Measurements from ENCODE around the gene KRT26. TPM values are rescaled to one million over a fixed set of nuclear protein-coding genes. Genes with fewer than 3 reads are reported as not detected.

KRT26 gene
- total and polyA plus RNA-seq, 2 donors from 2014 or later = not detected

- Histone ChIP-seq H3K9ac (ENCODE audit: low read length in 3 of 3) (no peak overlapping the region), H3K27ac (ENCODE audit: low read depth in 2 of 2, low read length in 2 of 2) (no peak overlapping the region), H3K36me3 (ENCODE audit: control insufficient read depth in 2 of 3, insufficient read depth in 3 of 3, low read length in 3 of 3) (no peaks in the 10 kb centered on the region), H3K4me3 (ENCODE audit: low read length in 3 of 3) (no peak overlapping the region), H3K4me1 (ENCODE audit: control insufficient read depth in 2 of 3, insufficient read depth in 2 of 3, low read depth in 1 of 3, low read length in 3 of 3) (peaks cover 0 to 3% (median 0%) of the 10 kb centered on the region in 3 donors), H3K9me3 (ENCODE audit: control insufficient read depth in 2 of 3, insufficient read depth in 1 of 3, low read length in 3 of 3) (no peaks in the 10 kb centered on the region), H3K27me3 (ENCODE audit: control insufficient read depth, insufficient read depth, low read length) (peaks cover 2% of the 10 kb centered on the region)
- no peak for TF ChIP-seq CTCF (IDR thresholded peaks at IDR 0.05; ENCODE audit: borderline replicate concordance, extremely low read depth, insufficient read depth)
- intact Hi-C loops (cut with DNase I) = no loop called here
- DNase-seq (no peak), FAIRE-seq (no peak)
Observed at GRCh38 chr17:40801157-40801556, 29.2 kb upstream of the KRT26 start.

DNA sequence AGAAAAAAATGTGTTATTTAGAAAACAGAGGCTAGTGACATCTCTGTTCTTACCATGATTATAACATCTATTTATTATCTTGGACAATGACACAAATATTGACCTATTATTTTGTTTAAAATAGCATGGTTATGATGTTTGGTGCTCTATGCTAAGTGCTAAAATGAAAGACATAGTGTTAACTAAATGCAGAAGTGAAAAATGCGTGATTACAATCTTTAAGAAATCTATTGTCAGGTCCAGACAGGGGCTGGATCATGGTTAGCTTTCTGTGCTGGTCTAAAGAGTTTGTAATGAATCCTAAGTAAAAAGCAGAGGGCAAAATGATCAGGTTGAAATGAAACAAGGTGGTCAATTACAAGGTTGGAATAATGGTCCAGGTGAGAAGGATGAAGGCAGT lies 28.4 kb upstream of the KRT26 start:
- TF ChIP-seq CTCF (IDR thresholded peaks at IDR 0.05; ENCODE audit: borderline replicate concordance, extremely low read depth, insufficient read depth) = no peak
- Histone ChIP-seq H3K4me1 (ENCODE audit: control insufficient read depth in 2 of 3, insufficient read depth in 2 of 3, low read depth in 1 of 3, low read length in 3 of 3) (peaks cover 0 to 3% (median 0%) of the 10 kb centered on the region in 3 donors), H3K4me3 (ENCODE audit: low read length in 3 of 3) (no peak overlapping the region), H3K9ac (ENCODE audit: low read length in 3 of 3) (no peak overlapping the region), H3K27ac (ENCODE audit: low read depth in 2 of 2, low read length in 2 of 2) (no peak overlapping the region), H3K9me3 (ENCODE audit: control insufficient read depth in 2 of 3, insufficient read depth in 1 of 3, low read length in 3 of 3) (no peaks in the 10 kb centered on the region), H3K36me3 (ENCODE audit: control insufficient read depth in 2 of 3, insufficient read depth in 3 of 3, low read length in 3 of 3) (no peaks in the 10 kb centered on the region), H3K27me3 (ENCODE audit: control insufficient read depth, insufficient read depth, low read length) (peaks cover 2% of the 10 kb centered on the region)
- no peak for DNase-seq
- intact Hi-C loops (cut with DNase I) = no loop called here
- FAIRE-seq = no peak

GRCh38 chr17:40799859-40800258 lies 27.9 kb upstream of the KRT26 start, which contains the start of gene KRT28:
TSS of gene KRT28 (minus strand) at chr17:40799959. CDS start at chr17:40799893, 66 bp downstream.
- Histone ChIP-seq H3K4me3 (ENCODE audit: low read length in 3 of 3) (no peak within 1 kb of the TSS), H3K36me3 (ENCODE audit: control insufficient read depth in 2 of 3, insufficient read depth in 3 of 3, low read length in 3 of 3) (no peaks in the 10 kb centered on the region), H3K27me3 (ENCODE audit: control insufficient read depth, insufficient read depth, low read length) (peaks cover 2% of the 10 kb centered on the region), H3K9ac (ENCODE audit: low read length in 3 of 3) (no peak within 1 kb of the TSS), H3K4me1 (ENCODE audit: control insufficient read depth in 2 of 3, insufficient read depth in 2 of 3, low read depth in 1 of 3, low read length in 3 of 3) (peaks cover 0 to 3% (median 0%) of the 10 kb centered on the region in 3 donors), H3K9me3 (ENCODE audit: control insufficient read depth in 2 of 3, insufficient read depth in 1 of 3, low read length in 3 of 3) (no peaks in the 10 kb centered on the region), H3K27ac (ENCODE audit: low read depth in 2 of 2, low read length in 2 of 2) (no peak within 1 kb of the TSS)
- DNase-seq (no peak), FAIRE-seq (no peak)
- TF ChIP-seq CTCF (IDR thresholded peaks at IDR 0.05; ENCODE audit: borderline replicate concordance, extremely low read depth, insufficient read depth) = no peak
- intact Hi-C loops (cut with DNase I) = no loop called here

- Histone ChIP-seq H3K36me3 (ENCODE audit: control insufficient read depth in 2 of 3, insufficient read depth in 3 of 3, low read length in 3 of 3) (no peaks in the 10 kb centered on the region), H3K27ac (ENCODE audit: low read depth in 2 of 2, low read length in 2 of 2) (no peak overlapping the region), H3K9ac (ENCODE audit: low read length in 3 of 3) (no peak overlapping the region), H3K4me1 (ENCODE audit: control insufficient read depth in 2 of 3, insufficient read depth in 2 of 3, low read depth in 1 of 3, low read length in 3 of 3) (no peaks in the 10 kb centered on the region), H3K9me3 (ENCODE audit: control insufficient read depth in 2 of 3, insufficient read depth in 1 of 3, low read length in 3 of 3) (no peaks in the 10 kb centered on the region), H3K27me3 (ENCODE audit: control insufficient read depth, insufficient read depth, low read length) (peaks cover 2% of the 10 kb centered on the region), H3K4me3 (ENCODE audit: low read length in 3 of 3) (no peak overlapping the region)
- TF ChIP-seq CTCF (IDR thresholded peaks at IDR 0.05; ENCODE audit: borderline replicate concordance, extremely low read depth, insufficient read depth) = no peak
- FAIRE-seq = no peak
- DNase-seq = no peak
- intact Hi-C loops (cut with DNase I) = no loop called here
Observed at GRCh38 chr17:40796846-40797245, 24.8 kb upstream of the KRT26 start.

Data from kidney (tissue), 14 donors.